Measurements from ENCODE around the gene NTNG1. TPM values are rescaled to one million over a fixed set of nuclear protein-coding genes. Genes with fewer than 3 reads are reported as not detected.

The NTNG1 gene
- total and polyA plus RNA-seq, 10 of the 15 experiments (the other 5 are each of a cell fraction or from before 2014, with no cell fraction given) = 0.18 to 2.3 (median 1.1) TPM; not detected in 1

GRCh38 chr1:107530543-107530942 lies 389.7 kb downstream of the NTNG1 start (continued):
- TF ChIP-seq NKRF (conservative IDR thresholded peaks at IDR 0.05) (no peak), JUNB (IDR thresholded peaks at IDR 0.05) (no peak), CBX3 (IDR thresholded peaks at IDR 0.05; ENCODE audit: borderline replicate concordance, low read depth) (no peak), NR2C2 (IDR thresholded peaks at IDR 0.05; ENCODE audit: borderline replicate concordance, control insufficient read depth, insufficient read length, low read depth) (no peak)

DNA sequence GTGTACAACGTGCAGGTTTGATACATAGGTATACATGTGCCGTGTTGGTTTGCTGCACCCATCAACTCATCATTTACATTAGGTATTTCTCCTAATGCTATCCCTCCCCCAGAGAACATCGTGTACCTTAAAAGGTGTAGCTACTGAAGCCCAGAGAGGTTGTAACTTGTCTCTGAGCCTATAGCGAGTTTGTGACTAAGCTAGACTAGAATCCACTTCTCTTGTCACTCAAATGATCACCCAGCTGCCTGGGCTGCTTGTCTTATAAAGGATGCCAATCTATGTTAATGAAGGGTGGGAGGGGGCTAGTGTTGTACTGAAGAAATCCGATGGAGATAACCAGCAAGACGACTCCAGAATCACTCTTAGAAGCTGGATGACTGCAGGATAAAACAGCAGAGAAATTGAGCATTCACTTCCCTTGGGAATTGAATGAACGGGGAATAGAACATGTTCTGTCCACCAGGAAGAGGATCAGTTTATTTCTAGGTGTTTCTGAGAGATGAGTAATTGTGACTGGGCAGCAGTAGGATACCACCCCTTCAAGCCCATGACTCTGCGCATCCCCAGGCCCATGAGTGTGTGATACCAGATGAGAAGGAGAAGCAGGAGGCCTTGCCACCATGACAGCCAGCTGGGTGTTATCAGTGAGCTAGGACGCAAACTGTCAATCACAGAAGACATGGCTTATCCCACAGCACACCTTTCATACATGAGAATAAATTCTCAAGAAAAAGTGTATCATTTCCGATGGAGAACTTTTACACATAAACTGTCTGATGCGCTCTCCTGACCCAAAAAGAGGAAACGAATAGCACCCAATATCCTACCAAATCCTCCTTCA lies 390.4 kb downstream of the NTNG1 start:
- 41% methylated on average over 12 of the region's 12 CpGs for WGBS (ENCODE audit: insufficient coverage, insufficient replicate concordance, low lambda C conversion rate, missing lambda C conversion rate)
- Histone ChIP-seq H3K4me3 (no peak overlapping the region), H3K4me1 (ENCODE audit: control insufficient read depth, insufficient read depth, low read length) (no peaks in the 10 kb centered on the region), H3K27me3 (replicated peaks in 1 of 2; ENCODE audit: control insufficient read depth in 2 of 2, insufficient read depth in 2 of 2, low read length in 1 of 2) (no peaks in the 10 kb centered on the region), H3K4me2 (ENCODE audit: control insufficient read depth, insufficient read depth) (no peak overlapping the region), H3K36me3 (ENCODE audit: control insufficient read depth in 2 of 2, insufficient read depth in 2 of 2, low read length in 1 of 2) (no peaks in the 10 kb centered on the region), H4K20me1 (ENCODE audit: control insufficient read depth, insufficient read depth) (no peaks in the 10 kb centered on the region), H3K27ac (ENCODE audit: control insufficient read depth, insufficient read depth) (no peak overlapping the region), H2AFZ (ENCODE audit: control insufficient read depth, low read depth, low read length) (no peak overlapping the region), H3K9ac (ENCODE audit: control insufficient read depth, insufficient read depth, low read length) (no peak overlapping the region), H3K9me3 (replicated peaks; ENCODE audit: control insufficient read depth, insufficient read depth, low read length) (no peaks in the 10 kb centered on the region), H3K79me2 (ENCODE audit: control insufficient read depth, insufficient read depth, low read length) (no peaks in the 10 kb centered on the region)
- POLR2A ChIA-PET = no interaction called here
- FAIRE-seq (no peak), DNase-seq (ENCODE audit: low read depth, low spot score) (no peak), ATAC-seq (no peak)
- no peak for TF ChIP-seq NR2C2 (IDR thresholded peaks at IDR 0.05; ENCODE audit: borderline replicate concordance, control insufficient read depth, insufficient read length, low read depth)
- CTCF ChIA-PET = interaction anchor here (0.6 to 13.5 kb wide), 18 partner anchors 9 to 336 kb away, joined by 3 to 314 read pairs (median 6); no protein-coding TSS in a partner anchor
- SMC1A ChIA-PET (ENCODE audit: uncharacterized antibody, unreplicated experiment) = interaction anchor here (1.1 to 7.9 kb wide), 10 partner anchors 25 to 376 kb away, joined by 3 to 156 read pairs (median 4); no protein-coding TSS in a partner anchor
- RAD21 ChIA-PET (ENCODE audit: unreplicated experiment) = interaction anchor here (0.6 to 11.4 kb wide), 5 partner anchors 57 to 256 kb away, joined by 3 to 178 read pairs (median 4); no protein-coding TSS in a partner anchor
- intact Hi-C loops (cut with micrococcal nuclease; ENCODE audit: unreplicated experiment) (no loop called here), in situ Hi-C loops (cut with MboI) (loop anchor here (5.0 to 25.0 kb wide), 2 partner anchors 244 to 334 kb away; no protein-coding TSS in a partner anchor)
- no TSS peak for BruUV-seq (replicated peaks)
